Activated T-helper 17 cell treated with anti-CD3 and anti-CD28 coated beads, Interleukin-2, amount 50 U/mL, for 72 hours (primary cell): ENCODE data around the gene CRY2. TPM values are rescaled to one million over a fixed set of nuclear protein-coding genes. Genes with fewer than 3 reads are reported as not detected.
"Not testable (repeated sequence)": the region's sequence is repeated elsewhere in the genome, so short reads cannot be mapped to it uniquely, and the experiment has no call there.

Experiments used
- ATAC-seq: fragments of 150-1000 bp; cut with Tn5 transposase; replicated peaks from 2 replicates; pipeline ENCODE4 v1.10.0; 2021; ENCODE audit warnings: mild to moderate bottlenecking, moderate library complexity
- H3K27ac Mint-ChIP-seq: one replicate; pipeline ENCODE4 v1.8.0; 2022; ENCODE audit warnings: mixed read lengths
- H3K27me3 Mint-ChIP-seq: one replicate; pipeline ENCODE4 v1.8.0; 2022; ENCODE audit warnings: mixed read lengths
- H3K36me3 Mint-ChIP-seq: one replicate; pipeline ENCODE4 v1.8.0; 2022; ENCODE audit warnings: low read depth, mild to moderate bottlenecking, mixed read lengths
- H3K4me1 Mint-ChIP-seq: one replicate; pipeline ENCODE4 v1.8.0; 2022; ENCODE audit warnings: mixed read lengths
- H3K4me3 Mint-ChIP-seq: one replicate; pipeline ENCODE4 v1.8.0; 2022; ENCODE audit warnings: mild to moderate bottlenecking, mixed read lengths
- H3K9me3 Mint-ChIP-seq: one replicate; pipeline ENCODE4 v1.8.0; 2022; ENCODE audit warnings: mixed read lengths
- total RNA-seq, 2 donors: library from RNA; stranded (reverse); gene quantifications; one replicate each; pipeline ENCODE4 v1.2.3, GENCODE V29; 2022

Gene CRY2
- total RNA-seq, 2 donors from 2014 or later, result 12.3 to 25.4 TPM

DNA sequence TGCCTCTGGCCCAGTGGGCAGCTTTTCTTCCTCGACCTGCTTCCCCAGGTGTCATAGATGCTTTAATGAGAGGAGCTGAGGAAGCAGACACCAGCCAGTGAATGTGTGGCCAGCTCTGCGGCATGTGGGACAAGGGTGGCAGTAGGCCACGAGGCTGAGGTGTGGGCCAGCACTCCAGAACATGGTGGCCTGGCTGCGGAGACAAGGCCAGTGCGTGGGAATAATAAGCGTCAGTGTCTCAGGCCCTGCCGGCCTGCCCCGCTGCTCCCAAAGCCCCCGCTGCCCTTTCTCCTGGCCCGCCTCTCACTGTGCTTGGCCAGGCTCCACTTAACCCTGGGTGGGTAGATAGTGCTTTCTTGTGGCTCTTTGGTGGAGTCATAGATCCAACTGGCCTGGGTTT is 40.3 kb downstream of the CRY2 start:
- H3K9me3 Mint-ChIP-seq, result no peaks in the 10 kb centered on the region
- ATAC-seq, result no peak
- peaks cover 4% of the 10 kb centered on the region for H3K27me3 Mint-ChIP-seq
- H3K4me1 Mint-ChIP-seq, result no peaks in the 10 kb centered on the region
- H3K27ac Mint-ChIP-seq, result no peak overlapping the region
- H3K36me3 Mint-ChIP-seq, result no peaks in the 10 kb centered on the region
- H3K4me3 Mint-ChIP-seq, result no peak overlapping the region

DNA sequence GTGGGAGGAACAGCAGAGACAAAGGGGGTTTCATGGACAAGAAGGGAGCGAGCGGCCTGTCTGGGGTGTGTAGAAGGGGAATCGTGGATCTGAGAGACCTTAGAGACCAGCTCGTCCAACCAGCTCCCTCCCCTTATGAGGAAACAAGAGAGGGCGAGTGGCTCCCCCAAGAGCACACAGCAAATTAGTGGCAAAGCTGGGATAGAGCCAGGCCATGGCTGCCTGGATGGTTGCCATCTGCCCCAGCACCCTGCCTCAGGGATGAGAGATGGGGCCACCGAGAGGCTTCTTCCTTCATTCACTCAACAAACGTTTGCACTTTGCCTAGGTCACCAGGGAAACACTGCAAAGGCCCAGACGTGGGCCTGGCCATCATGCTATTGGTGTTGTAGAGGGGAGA is 42.3 kb downstream of the CRY2 start:
- H3K27me3 Mint-ChIP-seq, result peaks cover 8% of the 10 kb centered on the region
- no peak overlapping the region for H3K27ac Mint-ChIP-seq
- H3K36me3 Mint-ChIP-seq, result no peaks in the 10 kb centered on the region
- H3K4me3 Mint-ChIP-seq, result no peak overlapping the region
- no peaks in the 10 kb centered on the region for H3K4me1 Mint-ChIP-seq
- H3K9me3 Mint-ChIP-seq, result no peaks in the 10 kb centered on the region
- no peak for ATAC-seq

DNA sequence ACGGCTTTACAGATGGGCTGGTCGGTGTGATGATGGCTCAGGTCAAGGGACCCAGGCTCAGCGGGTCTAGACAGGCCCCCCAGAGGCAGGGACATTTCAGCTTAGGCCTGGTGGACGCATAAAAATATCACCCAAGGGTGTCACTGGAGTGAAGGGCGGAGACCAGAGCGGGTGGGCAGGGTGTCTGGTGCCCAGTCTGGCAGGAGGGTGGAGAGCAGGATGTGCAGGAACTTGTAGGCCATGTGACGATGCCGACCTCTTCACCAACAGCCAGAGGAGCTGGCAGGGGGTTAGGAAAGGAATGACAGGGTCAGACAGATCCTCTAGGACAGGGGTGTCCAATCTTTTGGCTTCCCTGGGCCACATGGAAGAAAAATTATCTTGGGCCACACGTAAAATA is 42.7 kb downstream of the CRY2 start:
- Mint-ChIP-seq H3K27ac (no peak overlapping the region), H3K36me3 (no peaks in the 10 kb centered on the region), H3K9me3 (no peaks in the 10 kb centered on the region), H3K4me1 (no peaks in the 10 kb centered on the region), H3K27me3 (peaks cover 12% of the 10 kb centered on the region), H3K4me3 (no peak overlapping the region)
- ATAC-seq, result no peak

DNA sequence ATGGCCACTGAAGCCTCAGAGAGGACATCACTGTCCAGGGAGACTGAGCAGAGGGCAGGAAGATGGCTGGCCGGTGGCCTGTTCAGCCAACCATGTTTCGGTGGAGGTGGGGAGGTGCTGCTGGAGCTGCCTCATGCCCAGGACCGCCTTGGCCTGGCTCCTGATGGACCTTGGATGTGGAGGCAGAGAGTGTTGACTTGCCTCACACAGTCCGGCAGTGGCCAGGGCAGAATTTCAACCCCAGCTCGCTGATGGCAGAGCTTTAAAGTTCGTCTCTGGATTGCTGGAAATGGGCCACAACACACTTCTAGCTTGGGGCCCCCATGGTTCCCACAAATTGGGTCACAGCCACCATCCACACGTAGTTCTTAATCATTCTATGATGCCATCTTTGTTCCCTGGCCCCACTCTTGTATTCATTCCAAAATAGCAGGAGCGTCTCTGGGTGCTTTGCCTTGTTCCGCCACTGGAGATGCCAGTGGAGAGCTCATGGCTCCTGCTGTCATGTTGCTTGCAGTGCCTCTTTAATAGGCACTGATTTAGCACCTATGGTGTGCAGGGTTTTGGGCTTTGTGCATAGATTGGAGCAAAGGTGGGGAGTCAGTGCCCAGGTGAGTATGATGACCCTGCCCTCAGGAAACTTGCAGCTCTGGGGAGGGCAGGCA is 43.7 kb downstream of the CRY2 start:
- H3K27me3 Mint-ChIP-seq, result peaks cover 15% of the 10 kb centered on the region
- no peak overlapping the region for H3K4me3 Mint-ChIP-seq
- no peaks in the 10 kb centered on the region for H3K36me3 Mint-ChIP-seq
- H3K4me1 Mint-ChIP-seq, result no peaks in the 10 kb centered on the region
- H3K9me3 Mint-ChIP-seq, result no peaks in the 10 kb centered on the region
- ATAC-seq, result no peak
- H3K27ac Mint-ChIP-seq, result no peak overlapping the region

DNA sequence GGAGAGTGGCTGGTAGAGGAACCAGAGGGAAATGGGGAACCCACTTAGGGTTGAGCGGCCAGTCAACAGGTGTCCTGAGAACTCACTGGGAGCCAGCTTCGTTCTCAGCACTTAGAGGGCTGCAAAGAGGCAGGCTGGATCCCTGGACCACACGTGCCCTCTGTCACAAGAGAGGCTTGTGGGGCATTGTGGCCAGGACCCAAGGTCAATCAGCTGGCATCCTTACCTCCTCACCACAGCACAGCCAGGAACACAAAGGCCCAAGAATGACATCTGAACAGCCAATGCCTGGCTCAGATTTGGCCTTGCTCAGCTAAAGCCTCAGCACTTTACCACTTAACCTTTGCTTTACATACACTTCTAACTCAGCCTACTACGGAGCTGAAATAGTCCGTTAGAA is 45.6 kb downstream of the CRY2 start:
- Mint-ChIP-seq H3K4me1 (no peaks in the 10 kb centered on the region), H3K27me3 (peaks cover 16% of the 10 kb centered on the region), H3K36me3 (no peaks in the 10 kb centered on the region), H3K9me3 (no peaks in the 10 kb centered on the region), H3K4me3 (no peak overlapping the region), H3K27ac (no peak overlapping the region)
- no peak for ATAC-seq

DNA sequence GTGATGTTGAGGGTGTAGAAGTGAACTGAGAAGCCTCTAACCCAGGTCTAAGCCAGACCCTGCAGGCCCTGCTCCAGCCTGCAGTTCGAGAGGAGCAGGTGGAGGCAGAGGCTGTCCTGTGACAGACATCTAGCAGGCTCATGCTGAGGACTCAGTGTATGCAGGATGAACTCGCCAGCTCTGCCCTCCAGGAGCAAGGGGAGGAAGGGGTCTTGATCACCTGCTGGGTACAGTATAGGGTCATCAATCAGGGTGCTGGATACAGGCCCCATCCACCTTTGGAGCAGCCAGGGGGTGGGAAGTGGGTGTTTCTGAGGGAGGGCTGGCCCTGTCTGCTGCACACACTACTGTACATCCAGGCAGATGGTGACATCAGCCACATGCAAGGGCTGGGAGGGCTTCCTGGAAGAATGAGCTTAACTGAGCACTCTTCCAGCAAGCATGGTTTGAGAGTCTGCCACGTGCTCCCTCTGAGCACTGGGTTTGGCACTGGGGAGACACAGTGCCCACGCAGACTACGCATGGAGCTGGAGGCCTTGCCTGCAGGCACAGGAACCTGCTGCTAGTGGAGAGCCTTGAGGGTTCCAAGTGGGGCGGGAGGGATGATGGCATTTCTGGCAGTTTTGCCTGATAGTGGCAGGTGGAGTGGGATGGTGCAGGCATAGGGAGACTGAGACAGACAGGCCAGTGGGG is 47.4 kb downstream of the CRY2 start:
- H3K4me3 Mint-ChIP-seq, result no peak overlapping the region
- no peak overlapping the region for H3K27ac Mint-ChIP-seq
- H3K36me3 Mint-ChIP-seq, result no peaks in the 10 kb centered on the region
- no peaks in the 10 kb centered on the region for H3K4me1 Mint-ChIP-seq
- peaks cover 22% of the 10 kb centered on the region for H3K27me3 Mint-ChIP-seq
- H3K9me3 Mint-ChIP-seq, result no peaks in the 10 kb centered on the region
- no peak for ATAC-seq

DNA sequence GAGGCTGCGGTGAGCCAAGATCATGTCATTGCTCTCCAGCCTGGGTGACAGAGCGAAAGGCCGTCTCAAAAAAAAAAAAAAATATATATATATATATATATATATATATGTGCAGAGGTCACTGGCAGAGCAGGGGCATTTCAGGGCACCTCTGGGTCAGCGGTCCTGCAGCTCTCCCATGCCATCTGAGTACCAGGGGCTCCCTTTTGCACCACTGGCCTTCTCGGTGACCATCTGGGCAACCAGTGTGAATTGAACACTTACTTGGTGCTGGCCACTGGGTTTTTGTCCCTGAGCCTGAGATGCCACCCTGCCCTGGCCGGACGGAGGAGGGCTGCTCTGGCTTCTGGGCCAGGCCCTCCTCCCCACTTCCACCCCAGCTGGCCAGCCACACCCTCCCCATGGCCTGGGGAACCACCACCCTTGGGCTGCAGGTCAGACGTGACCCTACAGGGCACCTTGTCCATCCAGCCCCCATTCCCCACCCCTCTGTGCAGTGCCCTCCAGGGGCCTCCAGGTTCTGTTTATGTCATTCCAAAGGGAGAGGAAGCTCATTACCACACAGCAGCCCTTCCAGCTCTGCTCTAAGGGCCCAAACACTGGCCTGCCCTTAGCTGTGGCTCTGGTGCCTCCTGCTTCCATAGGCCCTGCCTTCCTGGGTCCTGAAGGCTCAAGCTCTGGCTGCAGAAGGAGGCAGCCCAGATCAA is 48.4 kb downstream of the CRY2 start:
- no peak for ATAC-seq
- Mint-ChIP-seq H3K27me3 (peaks cover 21% of the 10 kb centered on the region), H3K4me3 (no peak overlapping the region), H3K27ac (no peak overlapping the region), H3K9me3 (no peaks in the 10 kb centered on the region), H3K4me1 (no peaks in the 10 kb centered on the region), H3K36me3 (no peaks in the 10 kb centered on the region)

DNA sequence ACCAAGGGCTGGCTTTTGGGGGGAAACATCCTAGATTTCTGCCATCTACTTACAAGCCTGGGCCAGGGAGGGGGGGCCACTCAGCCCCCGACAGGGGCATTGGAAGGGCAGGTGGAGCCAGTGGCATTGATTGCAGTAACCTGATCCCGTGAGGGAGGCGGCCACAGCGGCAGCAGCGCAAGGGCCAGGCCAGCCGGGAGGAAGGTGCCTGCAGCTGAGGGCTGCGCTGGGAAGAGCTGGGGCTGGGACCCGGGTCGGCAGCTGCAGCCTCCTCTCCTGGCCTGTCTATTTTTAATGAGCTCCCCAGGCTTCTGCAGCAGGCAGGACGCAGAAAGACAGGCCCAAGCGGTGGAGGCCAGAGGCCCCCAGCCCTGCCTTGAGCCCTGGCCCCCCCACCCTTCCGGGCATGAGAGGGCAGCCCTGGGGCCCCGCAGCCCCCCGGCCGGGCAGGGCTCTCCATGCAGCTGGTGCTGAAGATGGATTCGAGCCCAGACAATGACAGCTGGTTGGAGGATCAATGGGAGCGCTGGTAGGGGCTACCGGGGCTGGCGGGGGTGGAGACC is 49.2 kb downstream of the CRY2 start:
- ATAC-seq, result no peak
- no peak overlapping the region for H3K27ac Mint-ChIP-seq
- no peaks in the 10 kb centered on the region for H3K4me1 Mint-ChIP-seq
- no peaks in the 10 kb centered on the region for H3K9me3 Mint-ChIP-seq
- no peaks in the 10 kb centered on the region for H3K36me3 Mint-ChIP-seq
- H3K4me3 Mint-ChIP-seq, result no peak overlapping the region
- peaks cover 24% of the 10 kb centered on the region for H3K27me3 Mint-ChIP-seq

DNA sequence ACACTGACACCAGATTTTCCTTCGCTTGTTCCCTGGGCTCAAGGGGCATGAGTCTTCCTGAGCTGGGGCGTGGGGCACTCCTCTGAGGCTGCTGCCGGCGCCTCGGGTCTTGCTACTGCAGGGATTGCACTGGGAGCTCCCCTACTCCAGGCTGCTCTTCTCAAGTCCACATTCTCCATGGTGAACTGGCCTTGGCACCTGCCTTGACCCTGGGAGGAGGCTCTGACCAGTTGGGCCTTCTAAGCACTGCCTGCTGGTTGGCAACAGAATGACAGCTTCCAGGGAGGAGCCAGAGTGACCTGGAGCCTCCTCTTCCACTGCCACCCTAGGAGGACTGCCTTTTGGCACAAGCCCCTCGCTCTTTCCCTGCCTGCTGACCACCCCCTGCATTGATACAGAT is 50.3 kb downstream of the CRY2 start:
- no peak for ATAC-seq
- Mint-ChIP-seq H3K27ac (no peak overlapping the region), H3K4me1 (no peaks in the 10 kb centered on the region), H3K27me3 (peaks cover 24% of the 10 kb centered on the region), H3K4me3 (no peak overlapping the region), H3K36me3 (no peaks in the 10 kb centered on the region), H3K9me3 (no peaks in the 10 kb centered on the region)

DNA sequence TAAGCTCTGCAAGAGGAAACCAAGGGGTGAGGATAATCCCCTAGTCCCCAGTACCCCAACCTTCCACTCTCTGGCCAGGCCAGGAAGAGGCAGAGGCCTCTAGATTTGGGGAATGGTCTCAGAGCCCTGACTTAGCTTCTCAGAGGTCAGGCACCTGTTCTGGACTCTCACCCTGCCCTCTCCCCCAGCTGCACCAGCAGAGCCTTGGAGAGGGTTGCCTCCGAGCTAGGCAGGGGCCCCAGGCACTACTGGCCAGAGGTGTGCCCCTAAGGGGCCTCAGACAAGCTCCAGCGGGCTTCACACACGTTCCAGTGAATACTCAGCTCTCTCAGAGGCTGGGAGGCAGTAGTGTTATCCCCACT is 51.8 kb downstream of the CRY2 start:
- H3K4me1 Mint-ChIP-seq, result no peaks in the 10 kb centered on the region
- peaks cover 21% of the 10 kb centered on the region for H3K27me3 Mint-ChIP-seq
- peak; percentile 2 for ATAC-seq
- no peaks in the 10 kb centered on the region for H3K36me3 Mint-ChIP-seq
- no peak overlapping the region for H3K27ac Mint-ChIP-seq
- peak overlapping the region; percentile 37 for H3K4me3 Mint-ChIP-seq
- no peaks in the 10 kb centered on the region for H3K9me3 Mint-ChIP-seq

DNA sequence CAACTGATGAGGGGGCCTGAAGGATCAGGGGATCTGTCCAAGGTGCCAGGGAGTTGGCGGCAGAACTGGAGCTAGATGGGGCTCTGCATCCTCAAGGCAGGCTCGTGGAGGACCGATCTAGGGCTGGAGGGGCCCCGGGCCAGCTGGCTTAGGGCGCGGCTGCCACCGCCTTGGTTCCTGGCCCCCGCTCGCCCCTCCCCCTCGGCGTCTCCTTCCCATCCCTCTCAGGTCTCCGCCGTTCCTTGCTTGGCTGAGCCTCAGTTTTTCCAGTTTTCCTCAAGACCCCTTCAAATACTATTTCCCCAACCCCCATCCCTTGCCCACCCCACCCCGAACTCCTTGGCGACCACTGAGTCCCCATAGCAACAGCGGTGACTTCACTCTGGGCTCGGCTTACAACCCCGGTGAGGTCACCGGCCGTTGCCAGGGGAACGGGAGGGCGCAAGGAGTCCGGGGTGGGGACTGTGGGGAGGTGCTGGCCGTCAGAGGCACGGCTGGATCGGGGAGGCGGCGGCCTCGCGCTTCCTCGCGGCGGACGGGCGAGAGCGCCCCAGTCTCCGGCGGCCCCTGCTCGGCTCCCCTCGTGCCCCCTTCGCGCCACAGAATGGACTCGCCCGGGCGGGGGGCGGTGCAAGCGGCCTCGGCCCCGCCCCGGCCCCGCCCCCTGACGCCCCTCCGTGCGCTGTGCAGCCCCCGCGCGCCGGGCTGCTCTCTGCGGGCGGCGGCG is 52.3 kb downstream of the CRY2 start:
- Mint-ChIP-seq H3K4me3 (peak overlapping the region; percentile 37), H3K4me1 (no peaks in the 10 kb centered on the region), H3K27ac (no peak overlapping the region), H3K9me3 (no peaks in the 10 kb centered on the region), H3K27me3 (peaks cover 20% of the 10 kb centered on the region), H3K36me3 (no peaks in the 10 kb centered on the region)
- ATAC-seq, result peak; percentile 86

DNA sequence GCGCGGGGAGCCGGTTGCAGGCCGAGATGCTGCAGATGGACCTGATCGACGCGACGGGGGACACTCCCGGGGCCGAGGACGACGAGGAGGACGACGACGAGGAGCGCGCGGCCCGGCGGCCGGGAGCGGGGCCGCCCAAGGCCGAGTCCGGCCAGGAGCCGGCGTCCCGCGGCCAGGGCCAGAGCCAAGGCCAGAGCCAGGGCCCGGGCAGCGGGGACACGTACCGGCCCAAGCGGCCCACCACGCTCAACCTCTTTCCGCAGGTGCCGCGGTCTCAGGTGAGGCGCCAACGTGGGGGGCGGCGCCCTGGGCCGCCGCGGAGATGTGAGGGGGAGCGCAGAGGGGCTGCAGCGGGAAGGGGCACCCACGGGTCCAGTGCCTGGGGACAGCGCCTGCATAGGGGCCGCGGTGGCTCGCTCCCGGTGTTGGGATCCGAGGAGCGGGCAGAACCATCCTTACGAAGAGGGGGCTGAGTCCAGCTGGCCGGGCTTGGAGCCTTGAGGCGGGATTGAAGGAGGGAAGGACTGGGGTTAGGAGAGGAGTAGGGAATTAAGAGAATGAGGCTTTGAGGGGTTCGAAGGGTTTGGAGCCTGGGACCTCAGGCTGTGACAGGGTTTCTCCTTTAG is 53.0 kb downstream of the CRY2 start:
- not testable (repeated sequence) for H3K9me3 Mint-ChIP-seq, H3K4me1 Mint-ChIP-seq, H3K36me3 Mint-ChIP-seq, H3K27ac Mint-ChIP-seq, ATAC-seq
- peaks cover 14% of the 10 kb centered on the region for H3K27me3 Mint-ChIP-seq
- peak overlapping the region; percentile 62 for H3K4me3 Mint-ChIP-seq

DNA sequence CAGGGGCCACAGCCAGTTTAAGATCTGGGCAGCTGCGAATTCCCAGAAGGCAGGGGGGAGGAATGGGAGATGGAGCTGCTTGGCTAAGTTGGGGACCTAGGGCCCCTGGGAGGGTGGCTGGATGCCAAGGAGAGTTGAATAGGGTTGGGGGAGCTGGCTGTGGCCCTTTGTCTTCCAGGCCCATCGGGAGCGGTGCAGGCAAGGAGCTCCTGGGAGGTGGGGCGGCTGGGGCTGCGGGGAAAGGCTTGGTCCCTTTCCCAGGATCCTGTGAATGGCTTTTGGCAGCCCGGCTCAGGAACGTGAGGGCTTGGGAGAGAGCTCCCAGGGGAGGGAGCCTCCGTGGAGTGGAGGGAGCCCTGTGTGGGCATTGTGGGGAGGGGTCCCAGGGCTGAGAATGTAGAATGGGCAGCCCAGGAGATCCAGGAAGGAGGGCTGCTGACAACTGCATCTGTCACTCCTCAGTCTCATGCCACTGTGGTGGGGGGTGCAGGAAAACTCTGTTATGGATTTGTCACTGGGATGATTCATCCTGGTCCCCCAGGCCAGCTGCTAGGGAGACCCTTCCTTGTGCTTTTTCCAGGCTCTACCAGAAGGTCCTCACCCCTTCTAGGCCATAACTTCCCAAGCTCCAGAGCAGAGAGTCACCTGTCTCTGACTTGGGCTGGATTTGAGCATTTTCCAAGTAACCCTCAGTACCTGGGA is 53.8 kb downstream of the CRY2 start:
- Mint-ChIP-seq H3K4me3 (peak overlapping the region; percentile 62), H3K27me3 (peaks cover 14% of the 10 kb centered on the region)

DNA sequence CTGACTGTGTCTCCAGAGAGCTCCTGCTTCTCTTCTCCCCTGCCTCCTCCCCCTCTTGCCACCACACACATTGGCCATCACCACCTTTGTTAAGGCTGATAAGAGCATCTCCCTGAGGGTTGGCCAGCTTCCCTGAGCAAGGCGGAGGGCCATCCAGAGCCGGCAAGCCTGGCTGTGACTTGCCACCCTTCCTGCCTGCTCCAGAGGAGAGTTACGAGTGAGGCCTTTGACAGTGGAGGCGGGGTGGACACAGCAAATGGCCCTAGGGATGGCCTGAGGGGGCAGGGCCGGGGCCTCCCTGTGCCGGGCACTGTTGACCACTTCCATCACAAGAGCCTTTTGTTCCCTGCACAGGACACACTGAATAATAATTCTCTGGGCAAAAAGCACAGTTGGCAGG is 54.4 kb downstream of the CRY2 start:
- no peak overlapping the region for H3K27ac Mint-ChIP-seq
- H3K9me3 Mint-ChIP-seq, result no peaks in the 10 kb centered on the region
- H3K4me3 Mint-ChIP-seq, result no peak overlapping the region
- no peak for ATAC-seq
- peaks cover 14% of the 10 kb centered on the region for H3K27me3 Mint-ChIP-seq
- H3K36me3 Mint-ChIP-seq, result no peaks in the 10 kb centered on the region
- H3K4me1 Mint-ChIP-seq, result no peaks in the 10 kb centered on the region

More for the DNA sequence above, 53.8 kb downstream of the CRY2 start:
- Mint-ChIP-seq H3K27ac (no peak overlapping the region), H3K36me3 (no peaks in the 10 kb centered on the region), H3K4me1 (no peaks in the 10 kb centered on the region), H3K9me3 (no peaks in the 10 kb centered on the region)
- ATAC-seq, result no peak
